HG03139 (cell line): ENCODE measurements around the gene SAP25.
"Not testable (repeated sequence)": the region's sequence is repeated elsewhere in the genome, so short reads cannot be mapped to it uniquely, and the experiment has no call there.

ENCODE experiments used
- ATAC-seq: cut with Tn5 transposase; IDR thresholded peaks from one replicate; pipeline ENCODE4 v1.9.1; 2021; ENCODE audit not compliant: unreplicated experiment

The SAP25 gene

DNA sequence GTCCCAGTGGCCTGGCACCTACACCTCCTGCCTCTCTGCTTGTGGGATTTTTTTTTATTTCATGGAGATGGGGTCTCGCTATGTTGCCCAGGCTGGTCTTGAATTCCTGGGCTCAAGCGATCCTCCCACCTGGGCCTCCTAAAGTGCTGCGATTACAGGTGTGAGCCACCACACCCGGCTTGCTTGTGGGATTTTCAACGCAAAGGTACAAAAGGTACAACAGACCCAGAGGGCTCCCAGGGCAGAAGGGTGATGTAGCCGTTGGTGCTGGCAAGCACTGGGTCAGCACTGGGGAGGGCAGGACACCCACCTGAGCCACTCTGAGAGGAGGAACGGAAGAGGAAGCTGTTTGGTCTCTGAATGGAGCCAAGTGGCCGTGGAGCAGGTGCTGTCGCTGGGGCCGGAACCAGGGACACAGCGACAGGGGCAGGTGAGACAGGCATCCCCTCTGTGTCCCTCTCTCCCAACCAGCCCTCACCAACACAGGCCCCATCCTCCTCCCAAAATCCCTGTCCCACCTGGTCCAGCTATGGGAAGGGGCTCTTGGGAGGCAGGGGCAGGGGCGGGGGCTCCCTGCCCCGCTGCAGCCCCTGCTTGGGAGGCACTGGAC, 2.8 kb upstream of the SAP25 start:
- ATAC-seq: no peak

DNA sequence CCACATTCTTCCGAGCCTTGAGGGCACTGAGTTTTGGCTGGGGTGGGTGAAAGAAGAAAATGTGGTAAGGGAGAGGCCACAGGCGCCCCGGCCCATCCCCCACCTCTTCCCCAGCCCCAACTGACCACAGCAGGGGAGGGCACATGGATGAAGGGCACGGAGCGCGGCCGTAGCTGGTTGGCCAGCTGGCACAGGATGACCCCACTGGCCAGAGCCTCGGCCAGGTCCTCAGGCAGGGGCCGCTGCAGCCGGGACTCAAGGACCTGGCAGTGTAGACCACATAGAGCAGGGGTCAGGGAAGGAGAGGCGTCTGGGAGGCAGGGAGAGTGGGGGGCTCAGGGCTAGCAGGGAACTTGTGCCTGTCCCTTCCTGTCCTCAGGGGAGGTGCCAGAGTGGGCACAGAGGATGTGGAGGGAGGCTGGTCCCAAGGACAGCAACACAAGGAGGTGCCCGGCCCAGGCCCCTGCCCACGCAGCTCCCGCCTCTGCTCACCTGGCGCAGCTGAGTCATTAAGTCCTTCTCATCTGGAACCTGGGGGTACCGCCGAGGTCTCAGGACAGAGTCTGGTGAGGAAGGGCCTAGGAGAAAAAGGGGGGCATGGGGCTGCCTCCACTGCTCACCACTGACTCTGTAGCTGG, 2.2 kb upstream of the SAP25 start:
- no peak for ATAC-seq

DNA sequence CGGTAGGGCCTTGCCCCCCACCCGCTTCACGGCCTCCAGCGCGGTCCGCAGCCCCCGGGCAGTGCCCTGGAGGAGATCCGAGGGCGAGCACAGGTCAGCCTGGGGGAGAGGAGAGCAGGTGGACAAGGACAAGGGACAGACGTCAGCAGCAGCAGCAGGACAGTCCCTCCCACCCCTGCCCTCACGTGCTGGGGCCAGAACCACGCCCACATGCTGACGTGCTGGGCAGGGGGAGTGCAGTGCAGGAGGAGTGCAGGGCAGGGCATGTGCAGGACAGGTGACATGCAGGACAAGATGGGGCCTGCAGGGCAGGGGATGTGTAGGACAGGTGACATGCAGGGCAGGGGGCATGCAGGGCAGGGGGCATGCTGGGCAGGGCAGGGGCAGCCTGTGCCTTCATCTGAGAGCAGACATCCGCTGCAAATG, 1.5 kb upstream of the SAP25 start:
- ATAC-seq: no peak

DNA sequence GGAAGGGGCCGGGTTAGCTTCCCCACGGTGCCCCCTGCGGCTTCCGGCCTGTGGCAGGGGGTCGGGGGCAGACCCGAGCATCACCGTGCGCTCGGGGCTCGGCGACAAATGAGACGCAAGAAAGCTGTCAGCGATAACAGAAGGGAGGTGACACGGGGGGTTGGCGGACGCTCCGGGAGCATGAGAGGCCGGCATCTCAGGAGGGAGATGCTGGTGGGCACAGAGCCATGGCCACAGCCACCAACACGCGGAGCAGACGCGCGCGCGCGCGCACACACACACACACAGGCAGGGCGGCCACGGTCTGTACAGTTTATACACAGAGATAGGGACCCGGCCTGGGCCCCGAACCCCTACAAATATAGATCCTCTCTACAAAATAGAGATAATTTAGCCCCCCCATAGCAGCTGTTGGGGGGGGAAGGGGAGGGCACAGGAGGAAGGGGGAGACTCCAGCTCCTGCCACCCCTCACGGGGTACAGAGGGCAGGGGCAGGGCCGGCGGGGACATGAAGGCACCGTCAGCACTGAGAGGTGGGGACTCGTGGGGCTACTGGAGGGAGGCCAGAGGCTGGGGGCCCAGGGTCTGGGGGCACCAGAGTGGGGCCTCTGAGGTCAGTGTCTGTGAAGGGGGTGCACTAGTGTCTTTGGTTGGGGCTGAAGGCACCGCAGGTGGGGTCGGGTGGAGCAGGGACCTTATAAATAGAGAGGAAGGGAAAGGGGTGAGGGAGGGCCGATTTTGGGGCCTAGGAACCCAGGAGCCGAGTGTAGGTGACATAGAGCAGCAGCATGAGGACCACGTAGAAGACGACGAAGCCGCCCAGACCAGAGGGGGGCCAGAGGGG, 884 bp upstream of the SAP25 start:
- no peak for ATAC-seq

DNA sequence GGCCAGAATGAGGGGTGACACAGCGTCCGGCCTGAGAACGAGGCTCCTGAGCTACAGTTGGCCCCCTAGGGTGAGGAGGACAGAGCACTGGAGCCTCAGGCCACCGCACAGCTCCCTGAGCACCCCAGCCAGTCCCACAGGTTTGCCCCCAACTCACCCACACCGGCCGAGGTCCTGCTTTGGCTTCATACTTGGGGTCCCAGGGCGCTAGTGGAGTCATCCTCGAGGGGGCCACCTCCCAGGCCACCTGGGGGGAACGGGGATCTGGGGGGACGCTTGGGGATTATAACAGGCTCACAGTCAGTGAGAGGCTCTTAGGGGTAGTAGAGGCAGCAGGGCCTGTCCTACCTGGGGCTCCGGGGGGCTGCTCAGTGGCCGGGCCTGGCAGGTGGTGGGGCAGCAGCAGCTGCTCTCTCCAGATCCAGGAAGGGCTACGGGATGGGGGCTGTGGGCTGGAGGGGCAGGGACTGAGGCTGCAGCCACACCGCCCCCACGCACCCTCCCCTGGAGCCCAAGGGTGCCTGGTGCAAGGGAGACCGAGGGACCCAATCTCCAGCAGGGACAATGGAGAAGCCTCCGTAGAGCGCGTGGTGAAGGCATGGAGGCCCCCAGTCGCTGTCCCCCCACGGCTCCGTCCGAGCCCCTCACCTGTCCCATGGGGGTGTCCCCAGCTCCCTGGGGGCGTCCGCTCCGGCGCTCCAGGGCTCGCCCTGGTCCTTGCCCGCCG, 588 bp downstream of the SAP25 start:
- ATAC-seq: no peak

DNA sequence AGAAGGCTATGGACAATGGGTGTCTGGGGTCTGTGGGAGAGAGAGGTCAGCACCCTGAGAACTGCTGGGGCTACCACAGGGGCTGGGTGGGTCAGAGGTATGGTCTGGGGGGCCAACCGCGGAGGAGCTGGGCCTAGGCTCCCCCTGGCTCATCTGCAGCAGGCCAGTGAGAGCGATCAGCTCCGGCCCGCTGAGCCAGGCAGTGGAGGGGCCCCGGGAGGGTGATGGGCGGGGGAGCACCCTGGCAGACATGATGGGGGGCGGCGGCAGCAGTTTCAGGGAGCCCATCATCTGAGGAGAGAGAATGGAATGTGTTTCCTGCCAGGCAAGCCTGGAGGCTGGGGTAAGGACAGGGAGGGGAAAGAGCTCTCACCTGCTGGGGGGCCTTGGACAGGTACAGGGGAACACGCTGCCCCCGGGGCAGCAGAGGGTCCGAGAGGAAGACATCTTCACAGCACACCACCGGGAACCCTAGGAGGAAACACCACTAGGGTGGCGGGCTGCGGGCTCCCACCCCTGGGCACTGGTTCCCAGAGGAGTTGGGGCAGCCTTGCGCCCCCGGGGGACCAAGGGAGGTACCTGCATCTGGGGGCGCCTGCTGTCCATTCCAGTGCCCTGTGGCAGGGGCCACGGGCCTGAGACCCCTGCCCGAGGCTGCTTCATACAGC, 1.3 kb downstream of the SAP25 start:
- no peak for ATAC-seq

DNA sequence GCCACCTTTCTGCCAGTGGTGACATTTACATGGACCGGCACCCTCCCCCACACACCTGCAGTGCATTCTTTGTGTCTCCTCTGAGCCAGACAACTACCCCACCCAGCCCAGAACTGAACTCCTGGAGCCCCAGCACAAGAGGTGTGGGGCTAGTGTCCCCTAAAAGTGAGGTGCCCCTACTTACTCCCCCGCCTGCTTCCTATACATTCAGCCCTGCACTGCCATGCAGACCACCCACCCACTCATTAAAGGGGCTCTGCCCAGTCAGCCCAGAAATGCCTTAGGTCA, 1.9 kb downstream of the SAP25 start:
- ATAC-seq: no peak

DNA sequence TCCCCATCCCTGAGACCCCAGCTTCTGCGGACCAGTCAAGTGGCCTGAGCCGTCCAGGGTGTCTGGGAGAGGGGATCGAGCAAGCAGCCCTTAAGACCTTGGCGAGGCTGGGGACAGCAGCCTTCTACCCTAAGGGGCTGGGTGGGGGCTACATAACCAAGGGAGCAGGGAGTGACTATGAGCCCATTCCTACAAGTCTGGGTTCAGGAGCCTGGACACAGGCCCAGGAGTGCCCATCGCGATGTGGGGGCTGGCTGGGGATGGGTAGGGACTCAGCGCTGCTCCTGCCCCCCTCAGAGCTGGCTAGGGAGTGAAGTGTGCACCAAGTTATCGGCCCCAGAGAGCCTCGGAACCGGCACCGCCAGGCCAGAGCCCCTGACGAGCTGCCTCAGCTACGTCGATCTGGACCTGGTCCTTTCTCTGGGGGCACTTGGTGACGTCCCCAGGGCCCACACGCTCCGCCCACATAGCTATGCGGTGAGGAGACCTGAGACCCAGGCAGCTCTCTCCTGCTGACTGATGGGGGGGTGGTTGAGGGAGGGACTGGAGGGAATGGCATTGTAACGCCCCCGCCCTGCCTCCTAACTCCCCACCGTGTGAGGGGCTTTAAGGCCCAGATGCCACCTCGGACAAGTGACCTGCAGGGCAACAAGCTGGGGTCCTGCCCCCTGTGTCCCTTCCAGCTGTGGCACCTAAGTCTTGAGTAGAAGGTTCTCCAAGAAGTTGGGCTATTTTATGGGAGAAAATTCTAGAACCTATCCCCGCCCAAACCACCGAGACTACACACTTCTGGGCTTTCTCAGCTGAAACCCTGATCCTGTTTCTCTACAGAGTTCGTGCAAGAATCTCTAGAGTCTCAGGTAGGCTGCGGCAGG, 2.5 kb downstream of the SAP25 start:
- no peak for ATAC-seq

DNA sequence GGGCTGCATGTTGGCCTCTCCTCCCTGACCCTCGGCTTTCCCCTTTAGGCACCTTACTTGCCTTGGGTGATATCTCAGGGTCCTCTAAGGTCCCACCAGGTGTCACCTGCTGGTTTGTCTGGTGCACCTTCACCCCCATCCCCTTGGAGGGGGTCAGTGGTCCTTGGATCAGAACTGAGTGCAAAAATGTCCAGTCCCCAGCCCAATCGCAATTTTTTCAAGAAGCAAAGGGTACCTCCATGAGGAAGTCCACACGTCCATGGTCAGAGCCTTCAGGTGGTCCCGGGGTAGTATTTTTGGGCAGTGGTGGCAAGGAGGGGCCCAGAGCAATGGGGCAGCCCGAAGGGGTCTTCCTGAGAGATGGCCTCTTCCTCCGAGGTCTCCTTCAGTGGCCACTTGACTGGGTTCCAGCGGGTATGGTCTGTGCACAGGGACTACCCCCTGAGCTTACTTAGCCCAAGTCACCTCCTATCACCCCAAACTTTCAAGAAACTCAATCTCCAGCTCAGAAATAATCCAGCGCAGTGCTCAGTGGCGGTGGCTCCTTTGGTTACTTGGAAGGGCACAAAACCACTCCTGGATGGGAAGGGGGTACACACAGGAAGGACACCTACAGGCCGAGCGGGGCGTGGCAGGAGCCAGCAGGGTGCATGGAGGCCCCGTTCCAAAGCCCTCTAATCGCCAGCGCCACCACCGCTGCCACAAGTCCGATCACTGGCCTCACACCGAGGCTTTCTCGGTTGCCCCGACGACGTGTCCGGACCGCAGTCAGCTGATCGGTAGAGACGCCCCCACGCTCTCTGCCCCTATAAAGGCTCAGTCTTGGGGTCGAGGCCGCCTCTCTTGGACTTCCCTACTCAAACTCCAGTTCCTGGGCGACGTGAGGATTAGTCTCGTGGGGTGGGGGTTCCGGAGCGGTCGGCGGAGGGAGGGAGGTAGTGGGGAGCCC, 4.5 kb downstream of the SAP25 start:
- no peak for ATAC-seq

DNA sequence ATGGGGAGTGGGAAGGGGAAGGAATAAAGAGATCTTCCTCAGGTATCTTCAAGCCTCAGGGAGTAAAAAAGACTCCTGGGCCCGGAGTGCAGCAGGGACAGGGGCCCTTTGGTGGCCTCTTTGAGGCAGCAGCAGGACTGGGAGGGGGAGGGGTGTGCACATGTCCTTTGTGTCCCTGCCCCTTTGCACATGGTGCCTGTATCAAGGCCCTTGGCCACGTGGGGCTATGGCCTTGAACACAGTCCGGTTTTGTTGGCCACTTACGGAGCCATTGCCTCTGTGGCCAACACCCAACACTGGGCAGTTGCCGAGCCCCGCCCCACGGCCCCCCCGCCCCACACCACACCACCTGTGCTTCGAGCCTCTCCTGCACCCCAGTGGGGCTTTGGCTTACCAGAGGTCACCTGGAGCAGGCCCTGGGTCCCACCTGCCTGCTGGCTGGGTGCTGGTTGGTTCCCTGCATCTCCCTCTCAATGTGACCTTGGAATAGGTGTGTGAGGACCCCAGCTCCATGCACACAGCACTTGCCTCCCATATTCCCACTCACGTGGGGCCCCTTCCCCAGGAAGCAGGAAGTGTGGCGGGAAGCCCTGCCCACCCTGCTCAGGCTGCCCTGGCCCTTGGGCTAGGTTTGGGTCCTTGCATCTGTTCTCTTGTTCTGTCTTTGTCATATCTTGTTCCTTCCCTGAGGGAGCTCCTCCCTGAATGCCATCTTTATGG, 5.4 kb downstream of the SAP25 start:
- ATAC-seq: no peak

DNA sequence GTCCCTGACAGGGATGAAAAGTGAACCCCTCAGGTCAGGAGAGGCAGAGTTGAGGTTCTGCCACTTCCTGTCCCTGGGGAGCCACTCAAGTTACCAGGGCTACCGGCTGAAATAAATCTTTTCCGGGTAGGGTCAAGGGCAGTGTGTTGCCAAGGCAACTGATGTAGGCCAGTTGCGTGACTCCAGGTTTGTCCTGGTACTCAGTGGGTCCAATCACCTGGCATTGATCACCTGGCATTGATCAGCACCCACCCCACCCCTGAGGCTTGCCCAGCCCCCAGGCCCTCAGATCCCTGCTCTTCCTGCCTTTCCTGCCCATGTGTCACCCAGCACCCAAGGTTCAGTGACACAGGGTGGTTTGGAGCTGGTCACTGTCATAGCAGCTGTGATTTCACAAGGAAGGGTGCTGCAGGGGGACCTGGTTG, 5.9 kb downstream of the SAP25 start:
- ATAC-seq: no peak

DNA sequence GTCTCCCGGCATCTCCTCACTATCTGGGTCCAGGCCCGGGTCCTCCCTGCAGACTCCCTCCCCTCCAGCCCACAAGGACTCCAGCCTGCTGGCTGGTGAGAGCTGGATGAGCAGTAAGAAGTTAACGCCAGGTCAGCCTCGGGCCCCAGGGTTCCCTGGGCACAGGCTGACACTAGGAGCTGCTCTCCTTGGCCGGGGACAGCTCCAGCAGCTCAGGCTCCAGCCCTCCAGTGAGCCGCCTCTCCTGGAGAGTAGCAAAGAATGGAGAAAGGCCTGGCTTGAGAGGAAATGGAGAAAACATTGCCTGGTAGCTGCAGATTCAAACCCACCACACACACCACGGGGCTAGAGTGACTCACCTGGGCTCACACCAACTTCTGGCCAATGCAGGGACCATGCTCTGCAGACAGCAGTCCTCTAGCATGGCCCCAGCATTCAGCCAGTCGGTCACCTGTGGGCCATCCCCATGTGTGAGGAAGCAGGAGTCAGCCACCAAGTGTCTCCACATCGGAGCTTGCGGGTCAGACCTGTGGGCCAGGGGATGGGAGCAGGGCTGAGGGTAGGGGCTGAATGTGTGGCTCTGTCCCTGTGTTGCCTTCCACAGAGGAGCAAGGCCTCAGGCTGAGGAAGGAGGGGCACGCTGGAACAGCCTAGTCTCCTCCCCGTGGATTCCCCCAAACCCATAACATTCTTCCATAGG, 6.5 kb downstream of the SAP25 start:
- ATAC-seq: no peak

DNA sequence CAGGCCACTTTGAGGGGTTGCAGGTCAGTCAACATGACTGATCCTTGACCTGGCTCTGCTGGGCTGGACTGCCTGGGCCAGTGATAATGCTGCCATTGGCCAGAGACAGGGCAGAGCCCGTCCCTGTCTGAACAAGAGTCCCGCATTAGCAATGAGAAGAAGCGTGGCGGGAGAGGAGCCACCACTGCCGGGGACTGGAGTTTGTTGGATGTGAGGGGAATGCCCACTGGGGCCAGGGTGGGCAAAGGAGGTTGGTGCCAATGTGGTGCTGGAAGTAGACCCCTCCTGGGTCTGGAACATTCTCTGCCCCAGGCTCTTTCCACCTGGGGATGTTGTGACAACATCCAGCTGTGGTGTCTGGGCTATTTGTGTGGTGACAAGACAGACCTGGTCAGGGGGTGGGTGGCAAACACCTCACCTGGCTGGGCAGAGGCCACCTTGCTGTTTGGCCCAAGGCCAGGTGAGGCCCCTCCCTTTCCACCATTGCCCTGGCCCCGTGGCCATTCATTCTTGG, 7.6 kb downstream of the SAP25 start:
- no peak for ATAC-seq

DNA sequence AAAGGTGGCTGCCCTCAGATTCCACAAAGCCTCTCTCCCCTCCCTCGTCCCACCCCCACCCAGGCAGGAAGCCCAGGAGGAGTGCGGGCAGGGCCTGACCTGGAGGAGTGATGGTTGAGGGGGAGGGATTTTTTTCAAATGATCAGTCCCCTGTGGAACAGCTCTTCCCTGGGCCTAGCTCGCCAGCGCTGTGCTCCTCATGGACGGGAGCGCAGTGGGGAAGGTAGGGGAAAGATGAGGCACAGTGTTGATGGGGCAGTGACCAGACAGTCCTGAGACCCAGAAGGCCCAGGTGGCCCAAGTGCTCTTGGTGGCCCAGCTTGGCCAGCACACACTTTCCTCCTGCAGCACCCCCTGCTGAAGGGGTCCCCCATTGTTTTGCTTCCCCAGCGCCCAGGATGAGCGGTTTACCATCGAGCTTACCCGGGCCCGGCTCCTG, 8.5 kb downstream of the SAP25 start:
- no peak for ATAC-seq

DNA sequence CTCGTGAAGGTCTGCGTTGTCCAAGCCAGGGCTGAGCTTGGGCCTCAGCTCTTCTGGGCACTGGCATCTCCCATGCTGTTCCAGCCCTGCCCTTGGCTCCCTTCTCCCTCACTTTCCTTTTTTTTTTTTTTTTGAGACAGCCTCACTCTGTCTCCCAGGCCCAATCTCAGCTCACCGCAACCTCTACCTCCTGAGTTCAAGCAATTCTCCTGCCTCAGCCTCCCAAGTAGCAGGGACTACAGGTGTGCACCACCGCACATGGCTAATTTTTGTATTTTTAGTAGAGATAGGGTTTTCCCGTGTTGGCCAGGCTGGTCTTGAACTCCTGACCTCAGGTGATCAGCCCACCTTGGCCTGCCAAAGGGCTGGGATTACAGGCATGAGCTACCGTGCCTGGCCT, 9.3 kb downstream of the SAP25 start:
- not testable (repeated sequence) for ATAC-seq

DNA sequence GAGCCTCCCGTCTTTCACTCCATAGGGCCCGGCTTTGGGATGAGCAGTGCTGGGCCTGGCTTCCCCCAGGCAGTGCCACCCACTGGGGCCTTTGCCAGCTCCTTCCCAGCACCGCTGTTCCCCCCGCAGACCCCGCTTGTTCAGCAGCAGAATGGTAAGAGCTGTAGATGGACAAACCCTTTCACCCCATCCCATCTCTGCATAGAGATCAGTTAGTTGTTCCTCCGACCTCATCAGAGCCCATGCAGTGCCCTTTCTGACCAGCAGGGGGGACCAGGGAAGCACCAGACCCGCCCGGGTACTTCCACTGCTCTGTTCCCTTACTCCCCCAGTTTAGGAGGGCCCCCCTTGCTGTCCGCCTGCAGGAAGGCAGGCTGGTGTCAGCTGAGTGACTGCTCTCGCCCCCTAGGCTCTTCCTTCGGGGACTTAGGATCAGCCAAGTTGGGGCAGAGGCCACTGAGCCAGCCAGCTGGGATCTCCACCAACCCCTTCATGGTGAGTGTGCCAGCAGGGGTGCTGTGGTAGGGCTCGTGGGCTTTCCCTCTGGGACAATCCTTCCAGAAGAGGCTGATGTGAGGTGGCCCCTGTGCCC, 9.8 kb downstream of the SAP25 start:
- no peak for ATAC-seq

DNA sequence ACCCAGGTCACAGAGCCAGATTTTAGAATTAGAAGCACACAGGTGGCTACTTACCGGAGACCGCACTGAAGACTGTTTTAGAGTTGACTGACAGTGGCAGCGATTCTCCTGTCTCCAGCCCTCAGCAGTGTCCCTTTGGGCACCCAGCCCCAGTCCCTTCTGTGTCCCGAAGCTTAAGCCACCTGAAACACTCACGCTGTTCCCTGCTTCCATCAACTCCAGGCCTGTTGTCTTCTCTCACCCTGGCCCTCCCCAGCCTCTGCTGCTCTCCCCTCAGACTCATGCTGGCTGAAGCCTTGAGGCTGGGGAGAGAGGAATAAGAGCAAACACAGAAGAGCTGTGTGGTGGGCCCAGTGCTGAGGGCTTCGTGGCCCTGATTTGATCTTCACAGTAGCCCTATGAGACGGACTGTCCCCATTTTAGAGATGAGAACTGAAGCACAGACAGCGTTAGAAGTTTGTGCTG, 10.6 kb downstream of the SAP25 start:
- no peak for ATAC-seq
